Endothelial cell of umbilical vein (primary cell): Measurements from ENCODE around the gene NMNAT3.

ENCODE experiments used
- EZH2 ChIP-seq: IDR thresholded peaks from 2 replicates; pipeline ENCODE4 v1.6.1; 2012; ENCODE audit warnings: borderline replicate concordance, low read depth, mild to moderate bottlenecking, moderate library complexity, low read length, inconsistent platforms; ENCODE audit not compliant: severe bottlenecking
- TF ChIP-seq, protein P1 (sequence below), 2 donors: IDR thresholded peaks; 1 replicate in 1 of 2; 2 replicates in 1 of 2; pipeline ENCODE4 v1.5.1; 2011; ENCODE audit warnings: low read length in 2 of 2, mild to moderate bottlenecking in 2 of 2, moderate library complexity in 2 of 2, control low read depth in 1 of 2, inconsistent platforms in 1 of 2, low read depth in 1 of 2; ENCODE audit not compliant: insufficient read depth in 1 of 2; ENCODE audit errors: extremely low read depth in 1 of 2

DNA sequence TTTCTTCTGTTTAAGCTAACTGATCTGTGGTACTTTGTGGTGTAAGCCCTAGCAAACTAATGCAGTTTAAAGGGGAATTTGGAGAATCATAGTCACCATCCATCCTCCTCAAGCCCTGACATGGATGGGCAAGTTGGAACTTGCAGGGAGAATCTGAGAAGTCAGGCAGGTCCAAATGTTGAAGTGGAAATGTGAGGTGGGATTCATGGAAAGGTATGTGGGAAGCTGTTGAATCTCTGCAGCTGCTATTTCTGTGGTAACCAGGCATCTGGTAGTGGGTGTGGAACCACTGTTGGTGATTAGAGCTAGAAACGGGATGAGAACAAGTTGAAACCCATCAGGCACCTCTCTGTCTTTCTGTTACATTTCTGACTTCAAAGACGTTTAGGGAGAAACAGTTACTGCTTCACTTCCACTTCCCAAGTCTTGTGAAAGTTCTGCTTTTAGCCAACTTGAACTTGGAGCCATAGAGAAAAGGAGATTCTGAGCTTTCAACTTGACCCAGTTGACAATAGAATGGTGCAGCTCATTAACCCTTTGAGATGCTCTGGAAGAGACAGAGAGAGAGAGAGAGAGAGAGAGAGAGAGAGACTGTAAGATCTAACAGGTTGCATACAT, 38.1 kb upstream of the NMNAT3 start:
- no peak for TF ChIP-seq EZH2
- TF ChIP-seq, protein P1, sequence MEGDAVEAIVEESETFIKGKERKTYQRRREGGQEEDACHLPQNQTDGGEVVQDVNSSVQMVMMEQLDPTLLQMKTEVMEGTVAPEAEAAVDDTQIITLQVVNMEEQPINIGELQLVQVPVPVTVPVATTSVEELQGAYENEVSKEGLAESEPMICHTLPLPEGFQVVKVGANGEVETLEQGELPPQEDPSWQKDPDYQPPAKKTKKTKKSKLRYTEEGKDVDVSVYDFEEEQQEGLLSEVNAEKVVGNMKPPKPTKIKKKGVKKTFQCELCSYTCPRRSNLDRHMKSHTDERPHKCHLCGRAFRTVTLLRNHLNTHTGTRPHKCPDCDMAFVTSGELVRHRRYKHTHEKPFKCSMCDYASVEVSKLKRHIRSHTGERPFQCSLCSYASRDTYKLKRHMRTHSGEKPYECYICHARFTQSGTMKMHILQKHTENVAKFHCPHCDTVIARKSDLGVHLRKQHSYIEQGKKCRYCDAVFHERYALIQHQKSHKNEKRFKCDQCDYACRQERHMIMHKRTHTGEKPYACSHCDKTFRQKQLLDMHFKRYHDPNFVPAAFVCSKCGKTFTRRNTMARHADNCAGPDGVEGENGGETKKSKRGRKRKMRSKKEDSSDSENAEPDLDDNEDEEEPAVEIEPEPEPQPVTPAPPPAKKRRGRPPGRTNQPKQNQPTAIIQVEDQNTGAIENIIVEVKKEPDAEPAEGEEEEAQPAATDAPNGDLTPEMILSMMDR (IDR thresholded peaks at IDR 0.05; ENCODE audit: extremely low read depth in 1 of 2, insufficient read depth in 1 of 2, low read depth in 1 of 2, low read length in 2 of 2) = no peak
